Posterior vena cava (tissue), 2 donors: ENCODE measurements around the gene ZFP36L1. TPM values are rescaled to one million over a fixed set of nuclear protein-coding genes. Genes with fewer than 3 reads are reported as not detected.
A peak's percentile ranks its signal among the peaks of the same experiment; 100 is the strongest.

Experiments used
- DNase-seq: peaks from one replicate; pipeline ENCODE4 v3.0.0-alpha.2; 2020; ENCODE audit warnings: low spot score
- intact Hi-C, 2 donors: fragments of 100-400 bp; cut with DNase I; formaldehyde crosslinking; loops; one replicate each; pipeline versions ENCODE4 v1.14.1 to v1.14.2; 2022 to 2023
- total RNA-seq, 2 donors: library from RNA; stranded (reverse); fragmentation: NEBNext Ultra II Directional; extraction: Animal tissue kit (Norgen Biotek cat#: 25700); gene quantifications; one replicate each; pipeline ENCODE4 v1.2.1, GENCODE V29; 2021
- donor health status: DM: yes; HTN: yes; CAD: no.
- donor health status: DM: yes; HTN: yes; CAD: no.

The ZFP36L1 gene
- total RNA-seq, 2 donors from 2014 or later, result 311 to 319 TPM

- intact Hi-C loops, result no loop called here
- DNase-seq, result no peak
Measured at GRCh38 chr14:68800953-68801352, 8.1 kb upstream of the ZFP36L1 start.

- no peak for DNase-seq
- intact Hi-C loops, result no loop called here
Measured at GRCh38 chr14:68800390-68800789, 7.5 kb upstream of the ZFP36L1 start.

- intact Hi-C loops, result loop anchor here in 1 of 2 donors (10.0 kb wide), 1 partner anchor 254 kb away; no protein-coding TSS in a partner anchor
Measured at GRCh38 chr14:68798621-68799020, 5.8 kb upstream of the ZFP36L1 start.

GRCh38 chr14:68797121-68797670 is 4.3 kb upstream of the ZFP36L1 start:
- intact Hi-C loops, result loop anchor here in 1 of 2 donors (10.0 kb wide), 1 partner anchor 252 kb away; no protein-coding TSS in a partner anchor
- no peak for DNase-seq

More at GRCh38 chr14:68798621-68799020, 5.8 kb upstream of the ZFP36L1 start:
- no peak for DNase-seq

- no peak for DNase-seq
- intact Hi-C loops, result loop anchor here in 1 of 2 donors (10.0 kb wide), 1 partner anchor 252 kb away; no protein-coding TSS in a partner anchor
Measured at GRCh38 chr14:68796418-68797101, 3.7 kb upstream of the ZFP36L1 start.

- intact Hi-C loops, result loop anchor here (2.0 to 10.0 kb wide), 2 partner anchors 21 to 251 kb away; no protein-coding TSS in a partner anchor
- peak; percentile 95 for DNase-seq
Measured at GRCh38 chr14:68795597-68796417, 2.9 kb upstream of the ZFP36L1 start.

- intact Hi-C loops, result loop anchor here (2.0 to 10.0 kb wide), 4 partner anchors 22 to 548 kb away; no protein-coding TSS in a partner anchor
Measured at GRCh38 chr14:68794851-68795596, 2.2 kb upstream of the ZFP36L1 start.

GRCh38 chr14:68794130-68794850 is 1.4 kb upstream of the ZFP36L1 start:
- intact Hi-C loops, result loop anchor here (2.0 to 10.0 kb wide), 4 partner anchors 23 to 547 kb away; no protein-coding TSS in a partner anchor

More at GRCh38 chr14:68794851-68795596, 2.2 kb upstream of the ZFP36L1 start:
- DNase-seq, result no peak

GRCh38 chr14:68793734-68794129 is 865 bp upstream of the ZFP36L1 start:
- intact Hi-C loops, result loop anchor here (2.0 to 10.0 kb wide), 4 partner anchors 23 to 546 kb away; no protein-coding TSS in a partner anchor
- no peak for DNase-seq

More at GRCh38 chr14:68794130-68794850, 1.4 kb upstream of the ZFP36L1 start:
- peak; percentile 98 for DNase-seq

- no peak for DNase-seq
- intact Hi-C loops, result loop anchor here (5.0 to 10.0 kb wide), 3 partner anchors 245 to 545 kb away; no protein-coding TSS in a partner anchor
Measured at GRCh38 chr14:68792678-68792978, 239 bp downstream of the ZFP36L1 start.

GRCh38 chr14:68791902-68792677 is 777 bp downstream of the ZFP36L1 start:
- DNase-seq, result no peak
- intact Hi-C loops, result loop anchor here (5.0 to 10.0 kb wide), 3 partner anchors 245 to 545 kb away; no protein-coding TSS in a partner anchor

GRCh38 chr14:68791078-68791901 is 1.6 kb downstream of the ZFP36L1 start:
- no peak for DNase-seq
- intact Hi-C loops, result loop anchor here (5.0 to 10.0 kb wide), 3 partner anchors 244 to 544 kb away; no protein-coding TSS in a partner anchor

- DNase-seq, result no peak
- intact Hi-C loops, result loop anchor here (5.0 to 10.0 kb wide), 3 partner anchors 243 to 543 kb away; no protein-coding TSS in a partner anchor
Measured at GRCh38 chr14:68790644-68791077, 2.2 kb downstream of the ZFP36L1 start.

GRCh38 chr14:68789821-68790643 is 2.8 kb downstream of the ZFP36L1 start:
- intact Hi-C loops, result loop anchor here (5.0 to 10.0 kb wide), 5 partner anchors 243 to 645 kb away; no protein-coding TSS in a partner anchor
- DNase-seq, result no peak
